ENCODE measurements around the gene ADAMTS4.

Gene ADAMTS4

DNA sequence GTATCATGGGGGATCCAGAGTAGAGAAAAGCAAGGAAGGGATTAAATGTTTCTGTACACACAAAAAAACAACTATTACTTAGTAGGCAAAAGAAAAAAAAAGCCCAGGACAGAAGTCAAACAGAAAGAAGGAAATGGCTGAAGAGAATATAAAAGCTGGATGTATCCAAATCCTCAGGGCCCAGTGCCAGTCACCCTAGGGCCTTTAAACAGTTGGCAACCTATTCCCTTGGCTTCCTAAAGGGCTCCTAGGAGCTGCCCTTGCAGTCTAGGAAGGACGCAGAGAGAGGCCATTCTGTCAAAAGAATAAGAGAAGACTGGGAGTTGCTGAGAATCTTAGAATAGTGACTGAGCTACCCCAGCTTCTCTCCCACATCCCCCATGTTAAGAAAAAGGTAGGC is 26.5 kb downstream of the ADAMTS4 start:
- no peak for DNase-seq

- DNase-seq: no peak
Observed at GRCh38 chr1:161171696-161172095, 27.2 kb downstream of the ADAMTS4 start.

- DNase-seq: no peak
Observed at GRCh38 chr1:161171191-161171590, 27.7 kb downstream of the ADAMTS4 start.

DNA sequence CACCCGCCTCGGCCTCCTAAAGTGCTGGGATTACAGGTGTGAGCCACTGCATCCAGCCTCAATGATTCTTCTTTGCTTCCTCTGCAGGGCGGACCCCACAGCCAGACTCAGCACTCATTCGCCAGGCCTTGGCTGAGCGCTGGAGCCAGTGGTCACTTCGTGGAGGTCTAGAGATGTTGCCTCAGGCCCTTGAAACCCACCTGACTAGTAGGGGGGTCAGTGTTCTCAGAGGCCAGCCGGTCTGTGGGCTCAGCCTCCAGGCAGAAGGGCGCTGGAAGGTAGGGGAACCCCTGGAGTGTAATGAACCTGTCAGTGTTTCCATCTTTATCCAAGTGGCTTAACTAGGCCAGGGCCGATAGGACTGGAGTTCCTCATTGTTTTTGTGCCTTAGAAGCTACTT is 29.9 kb downstream of the ADAMTS4 start:
- no peak for DNase-seq

GRCh38 chr1:161166669-161167548 is 31.9 kb downstream of the ADAMTS4 start:
- DNase-seq: no peak

DNA sequence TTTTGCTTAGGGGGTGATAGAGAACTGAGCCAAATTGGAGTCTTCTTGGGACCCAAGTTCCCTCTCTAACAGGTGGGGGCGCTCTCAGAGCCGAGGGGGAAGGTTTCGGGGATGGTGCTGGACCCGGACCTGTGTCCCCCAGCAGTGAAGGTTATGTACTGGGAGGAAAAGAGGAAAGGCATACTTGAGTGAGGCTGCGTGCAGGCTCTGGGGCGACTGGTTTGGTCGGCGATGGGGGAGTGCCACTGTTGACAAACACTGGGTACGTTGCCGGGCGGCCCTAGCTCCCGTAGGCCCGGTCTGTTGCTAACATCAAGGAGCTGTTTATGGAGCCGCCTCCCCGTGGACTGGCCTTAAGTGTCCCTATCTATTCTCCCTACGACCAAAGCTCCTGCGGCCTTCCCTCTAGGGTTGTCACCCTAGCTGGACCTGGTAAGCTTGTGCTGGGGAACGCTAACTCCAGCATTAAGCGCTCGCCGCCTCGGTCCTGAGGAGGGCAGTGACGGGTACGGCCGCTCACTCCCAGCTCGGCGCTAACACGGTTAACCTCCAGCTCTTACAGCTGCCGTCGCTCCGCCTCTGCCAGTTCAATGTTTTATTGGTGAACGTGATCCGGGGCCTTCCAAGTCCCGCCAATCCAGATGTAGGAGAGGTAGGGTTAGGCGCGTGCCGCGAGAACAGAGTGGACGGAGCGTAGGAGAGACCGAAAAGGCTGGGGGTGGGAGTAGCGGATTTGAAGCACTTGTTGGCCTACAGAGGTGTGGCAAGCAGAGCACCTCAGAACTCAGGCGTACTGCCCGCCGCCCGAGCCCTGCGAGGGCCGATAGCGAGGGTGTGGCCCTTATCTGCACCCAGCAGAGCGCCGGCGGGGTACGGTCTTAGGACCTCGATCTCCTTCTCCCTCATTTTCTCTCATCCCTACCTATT is 32.8 kb downstream of the ADAMTS4 start, which contains the start of gene PPOX:
TSS of gene PPOX (plus strand) at position 685 of the 927 bp plus-strand sequence. CDS start 422 bp downstream, outside the sequence.
- peak; percentile 97 for DNase-seq

DNA sequence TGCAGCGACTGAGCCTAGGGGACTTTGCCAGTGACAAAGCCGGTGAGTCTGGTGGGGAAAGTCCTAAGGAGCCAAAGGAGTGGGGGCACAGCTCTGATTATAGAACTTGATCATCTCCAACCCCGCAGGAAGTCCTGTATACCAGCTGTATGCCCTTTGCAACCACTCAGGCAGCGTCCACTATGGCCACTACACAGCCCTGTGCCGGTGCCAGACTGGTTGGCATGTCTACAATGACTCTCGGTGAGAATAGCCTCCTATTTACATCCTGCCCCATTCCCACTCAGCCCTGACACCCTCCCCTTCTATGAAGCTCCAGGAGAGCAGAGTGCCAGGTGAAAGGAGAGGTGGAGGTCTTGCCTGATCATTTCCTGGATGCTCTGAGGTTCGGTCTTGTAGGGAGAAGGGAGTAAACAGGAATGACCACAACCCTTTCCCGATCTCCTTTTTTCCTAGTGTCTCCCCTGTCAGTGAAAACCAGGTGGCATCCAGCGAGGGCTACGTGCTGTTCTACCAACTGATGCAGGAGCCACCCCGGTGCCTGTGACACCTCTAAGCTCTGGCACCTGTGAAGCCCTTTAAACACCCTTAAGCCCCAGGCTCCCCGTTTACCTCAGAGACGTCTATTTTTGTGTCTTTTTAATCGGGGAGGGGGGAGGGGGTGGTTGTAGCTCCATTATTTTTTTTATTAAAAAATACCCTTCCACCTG is 33.8 kb downstream of the ADAMTS4 start:
- DNase-seq: no peak

- no peak for DNase-seq
Observed at GRCh38 chr1:161163793-161164192, 35.1 kb downstream of the ADAMTS4 start.

- no peak for DNase-seq
Observed at GRCh38 chr1:161162806-161163205, 36.0 kb downstream of the ADAMTS4 start.

DNA sequence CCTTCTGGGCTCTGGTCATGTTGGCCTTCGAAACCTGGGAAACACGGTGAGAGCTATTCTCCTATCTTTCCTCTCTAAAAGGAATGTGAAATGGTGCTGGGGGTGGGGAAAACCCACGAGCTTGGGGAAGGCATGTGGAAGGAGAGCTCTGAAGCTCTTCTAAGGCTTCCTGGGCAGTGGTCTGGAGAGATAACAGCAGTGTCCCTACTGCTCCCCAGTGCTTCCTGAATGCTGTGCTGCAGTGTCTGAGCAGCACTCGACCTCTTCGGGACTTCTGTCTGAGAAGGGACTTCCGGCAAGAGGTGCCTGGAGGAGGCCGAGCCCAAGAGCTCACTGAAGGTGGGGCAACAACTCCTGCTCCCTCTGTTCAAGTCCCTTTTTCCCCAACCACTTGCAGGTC is 36.8 kb downstream of the ADAMTS4 start:
- DNase-seq: no peak

- no peak for DNase-seq
Observed at GRCh38 chr1:161161652-161162051, 37.2 kb downstream of the ADAMTS4 start.

DNA sequence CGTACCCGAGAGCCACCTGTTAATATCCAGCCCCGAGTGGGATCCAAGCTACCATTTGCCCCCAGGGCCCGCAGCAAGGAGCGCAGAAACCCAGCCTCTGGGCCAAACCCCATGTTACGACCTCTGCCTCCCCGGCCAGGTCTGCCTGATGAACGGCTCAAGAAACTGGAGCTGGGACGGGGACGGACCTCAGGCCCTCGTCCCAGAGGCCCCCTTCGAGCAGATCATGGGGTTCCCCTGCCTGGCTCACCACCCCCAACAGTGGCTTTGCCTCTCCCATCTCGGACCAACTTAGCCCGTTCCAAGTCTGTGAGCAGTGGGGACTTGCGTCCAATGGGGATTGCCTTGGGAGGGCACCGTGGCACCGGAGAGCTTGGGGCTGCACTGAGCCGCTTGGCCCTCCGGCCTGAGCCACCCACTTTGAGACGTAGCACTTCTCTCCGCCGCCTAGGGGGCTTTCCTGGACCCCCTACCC is 38.1 kb downstream of the ADAMTS4 start:
- no peak for DNase-seq

GRCh38 chr1:161159913-161160243 is 39.0 kb downstream of the ADAMTS4 start:
- no peak for DNase-seq

- peak; percentile 88 for DNase-seq
Observed at GRCh38 chr1:161159087-161159912, 39.6 kb downstream of the ADAMTS4 start, which contains the start of gene USP21. Gene USP21 (plus strand): TSS chr1:161159500. CDS start chr1:161160641, 1,141 bp downstream.

DNA sequence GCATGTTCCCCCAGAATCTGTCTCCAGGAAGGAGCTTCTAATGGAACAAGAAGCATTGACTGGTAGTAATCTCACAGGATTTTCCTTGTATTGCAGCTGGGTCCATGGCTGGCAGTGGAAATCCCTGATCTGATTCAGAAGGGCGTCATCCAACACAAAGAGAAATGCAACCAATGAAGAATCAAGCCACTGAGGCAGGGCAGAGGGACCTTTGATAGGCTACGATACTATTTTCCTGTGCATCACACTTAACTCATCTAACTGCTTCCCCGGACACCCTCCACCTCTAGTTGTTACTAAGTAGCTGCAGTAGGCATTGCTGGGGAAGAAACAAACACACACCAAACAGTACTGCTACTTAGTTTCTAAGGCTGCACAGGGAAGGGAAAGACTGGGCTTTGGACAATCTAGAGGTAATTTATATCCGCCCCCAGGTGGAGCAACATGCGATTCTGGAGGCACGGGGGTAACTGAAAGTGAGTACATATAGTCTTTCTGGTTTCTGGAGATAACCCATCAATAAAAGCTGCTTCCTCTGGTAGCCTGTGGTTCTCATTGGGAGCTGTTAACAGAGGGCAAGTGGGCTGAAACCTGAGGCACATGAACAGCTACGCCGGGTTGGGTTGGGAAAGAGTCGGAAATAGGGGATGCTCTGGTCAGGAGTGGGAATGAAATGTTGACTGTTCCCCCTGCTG is 40.4 kb downstream of the ADAMTS4 start:
- DNase-seq: no peak

- DNase-seq: no peak
Observed at GRCh38 chr1:161157867-161158266, 41.0 kb downstream of the ADAMTS4 start.

- DNase-seq: peak; percentile 90
Observed at GRCh38 chr1:161153682-161154337, 45.0 kb downstream of the ADAMTS4 start, which contains the start of gene UFC1. Gene UFC1 (plus strand): TSS chr1:161153978. CDS start chr1:161153998, 20 bp downstream.

DNA sequence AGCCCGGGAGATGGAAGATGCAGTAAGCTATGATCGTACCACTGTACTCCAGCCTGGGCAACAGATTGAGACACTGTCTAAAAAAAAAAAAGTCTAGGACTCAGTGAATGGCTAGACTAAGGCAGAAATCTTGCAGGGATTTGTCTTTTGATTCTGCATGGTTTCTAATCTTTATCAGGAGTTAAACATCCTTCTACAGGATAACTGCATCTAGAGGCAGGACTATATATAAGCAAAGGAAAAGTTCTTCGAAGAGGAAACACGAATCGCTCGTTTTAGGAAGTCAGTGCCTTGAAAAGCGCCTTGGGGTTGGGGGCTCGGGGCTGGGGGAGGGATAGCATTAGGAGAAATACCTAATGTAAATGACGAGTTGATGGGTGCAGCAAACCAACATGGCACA is 45.7 kb downstream of the ADAMTS4 start:
- no peak for DNase-seq

DNA sequence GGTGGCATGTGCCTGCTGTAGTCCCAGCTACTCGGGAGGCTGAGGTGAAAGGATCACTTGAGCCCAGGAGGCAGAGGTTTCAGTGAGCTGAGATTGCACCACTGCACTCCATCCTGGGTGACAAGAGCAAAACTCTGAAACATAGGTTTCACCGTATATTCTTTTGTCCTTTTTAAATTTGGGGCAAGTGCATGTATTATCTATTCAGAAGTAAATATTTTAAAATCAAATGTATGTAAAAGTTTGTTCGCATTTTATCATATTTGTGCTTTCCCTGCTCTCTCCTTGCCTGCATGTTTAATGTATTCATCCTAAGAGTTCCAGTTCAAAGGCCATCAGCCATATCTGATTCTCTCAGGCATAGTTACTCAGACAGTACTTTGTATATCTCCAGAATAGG is 53.0 kb downstream of the ADAMTS4 start:
- no peak for DNase-seq

- DNase-seq: no peak
Observed at GRCh38 chr1:161140755-161141400, 58.0 kb downstream of the ADAMTS4 start.
